Progenitor cell of endocrine pancreas (in vitro differentiated cells): ENCODE results near the gene CYP2B6. TPM values are rescaled to one million over a fixed set of nuclear protein-coding genes. Genes with fewer than 3 reads are reported as not detected.
"Not testable (repeated sequence)": the region's sequence is repeated elsewhere in the genome, so short reads cannot be mapped to it uniquely, and the experiment has no call there.

Experiments used
- DNase-seq: peaks from one replicate; pipeline ENCODE4 v3.0.0; 2021; ENCODE audit warnings: low spot score; ENCODE audit not compliant: unreplicated experiment
- H3K27ac Mint-ChIP-seq: 2 replicates; pipeline ENCODE4 v1.8.0; 2021; ENCODE audit warnings: mild to moderate bottlenecking, moderate library complexity, mixed read lengths
- H3K27me3 Mint-ChIP-seq: 2 replicates; pipeline ENCODE4 v1.8.0; 2021; ENCODE audit warnings: mixed read lengths
- H3K36me3 Mint-ChIP-seq: 2 replicates; pipeline ENCODE4 v1.8.0; 2022; ENCODE audit warnings: mixed read lengths; ENCODE audit not compliant: insufficient read depth
- H3K4me1 Mint-ChIP-seq: 2 replicates; pipeline ENCODE4 v1.8.0; 2021; ENCODE audit warnings: low read depth, mixed read lengths
- H3K4me3 Mint-ChIP-seq: 2 replicates; pipeline ENCODE4 v1.8.0; 2021; ENCODE audit warnings: low read depth, mild to moderate bottlenecking, moderate library complexity, mixed read lengths
- H3K9me3 Mint-ChIP-seq: 2 replicates; pipeline ENCODE4 v1.8.0; 2021; ENCODE audit warnings: low read depth, mixed read lengths
- CTCF ChIP-seq: fragments of 200-600 bp; sonication (generic); IDR thresholded peaks from one replicate; pipeline ENCODE4 v1.5.0; 2021; ENCODE audit warnings: antibody characterized with exemption, mild to moderate bottlenecking; ENCODE audit not compliant: unreplicated experiment
- total RNA-seq: library from RNA; stranded (reverse); gene quantifications from 2 replicates; pipeline ENCODE4 v1.2.1, GENCODE V29; 2021

The CYP2B6 gene
- total RNA-seq, 1 donor from 2014 or later = 2.0 TPM

- Mint-ChIP-seq H3K36me3 (no peaks in the 10 kb centered on the region), H3K27ac (no peak overlapping the region), H3K27me3 (peaks cover 17% of the 10 kb centered on the region), H3K9me3 (peaks cover 12% of the 10 kb centered on the region), H3K4me3 (no peak overlapping the region), H3K4me1 (peaks cover 7% of the 10 kb centered on the region)
- DNase-seq = no peak
- TF ChIP-seq CTCF = no peak
Measured at GRCh38 chr19:40976134-40976533, 14.9 kb upstream of the CYP2B6 start.

- H3K36me3 Mint-ChIP-seq = no peaks in the 10 kb centered on the region
- H3K27ac Mint-ChIP-seq = no peak overlapping the region
- no peak for DNase-seq
- H3K9me3 Mint-ChIP-seq = peaks cover 7% of the 10 kb centered on the region
- no peak for TF ChIP-seq CTCF
- H3K4me3 Mint-ChIP-seq = no peak overlapping the region
- peaks cover 7% of the 10 kb centered on the region for H3K4me1 Mint-ChIP-seq
- peaks cover 21% of the 10 kb centered on the region for H3K27me3 Mint-ChIP-seq
Measured at GRCh38 chr19:40976724-40977123, 14.4 kb upstream of the CYP2B6 start.

- not testable (repeated sequence) for H3K4me1 Mint-ChIP-seq, H3K27ac Mint-ChIP-seq, H3K9me3 Mint-ChIP-seq, H3K36me3 Mint-ChIP-seq, DNase-seq, H3K4me3 Mint-ChIP-seq
- H3K27me3 Mint-ChIP-seq = peaks cover 31% of the 10 kb centered on the region
Measured at GRCh38 chr19:40979759-40980158, 11.3 kb upstream of the CYP2B6 start.

- not testable (repeated sequence) for H3K27ac Mint-ChIP-seq, H3K4me1 Mint-ChIP-seq, H3K36me3 Mint-ChIP-seq, H3K4me3 Mint-ChIP-seq, DNase-seq, H3K9me3 Mint-ChIP-seq
- peaks cover 34% of the 10 kb centered on the region for H3K27me3 Mint-ChIP-seq
Measured at GRCh38 chr19:40980743-40981442, 10.2 kb upstream of the CYP2B6 start.

GRCh38 chr19:40981591-40981990, 9.5 kb upstream of the CYP2B6 start:
- peaks cover 32% of the 10 kb centered on the region for H3K27me3 Mint-ChIP-seq
- H3K9me3 Mint-ChIP-seq = peaks cover 10% of the 10 kb centered on the region
- H3K4me1 Mint-ChIP-seq = peaks cover 7% of the 10 kb centered on the region
- no peak for DNase-seq
- no peaks in the 10 kb centered on the region for H3K36me3 Mint-ChIP-seq
- H3K4me3 Mint-ChIP-seq = no peak overlapping the region
- TF ChIP-seq CTCF = no peak
- H3K27ac Mint-ChIP-seq = no peak overlapping the region

- H3K27me3 Mint-ChIP-seq = peaks cover 32% of the 10 kb centered on the region
- no peak overlapping the region for H3K4me3 Mint-ChIP-seq
- no peaks in the 10 kb centered on the region for H3K36me3 Mint-ChIP-seq
- peaks cover 10% of the 10 kb centered on the region for H3K9me3 Mint-ChIP-seq
- H3K4me1 Mint-ChIP-seq = peaks cover 7% of the 10 kb centered on the region
- DNase-seq = no peak
- no peak for TF ChIP-seq CTCF
- H3K27ac Mint-ChIP-seq = no peak overlapping the region
Measured at GRCh38 chr19:40982594-40983101, 8.4 kb upstream of the CYP2B6 start.
